GM18526 (cell line): ENCODE measurements around the gene DICER1.

ENCODE experiments used
- POLR2A ChIP-seq: IDR thresholded peaks from 3 replicates; pipeline ENCODE4 v1.6.1; 2011; ENCODE audit not compliant: insufficient read length; ENCODE audit errors: extremely low read depth

DICER1 gene

GRCh38 chr14:95052016-95052585, 105.2 kb downstream of the DICER1 start:
- no peak for TF ChIP-seq POLR2A

DNA sequence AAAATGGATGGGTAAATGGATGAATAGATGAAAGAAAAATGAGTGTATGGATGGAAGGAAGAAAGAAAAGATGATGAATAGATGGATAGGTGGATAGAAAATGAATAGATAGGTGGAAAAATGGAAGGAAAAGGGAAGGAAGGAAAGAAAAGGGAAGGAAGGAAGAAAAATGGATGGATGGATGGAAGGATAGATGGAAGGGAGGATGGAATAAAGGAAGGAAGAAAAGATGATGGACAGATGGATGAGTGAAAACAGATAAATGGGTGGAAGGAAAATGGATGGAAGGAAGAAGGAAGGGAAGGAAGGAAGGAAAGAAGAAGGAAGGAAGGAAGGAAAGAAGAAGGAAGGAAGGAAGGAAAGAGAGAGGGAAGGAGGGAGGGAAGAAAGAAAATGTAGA, 107.4 kb downstream of the DICER1 start:
- TF ChIP-seq POLR2A, result no peak

DNA sequence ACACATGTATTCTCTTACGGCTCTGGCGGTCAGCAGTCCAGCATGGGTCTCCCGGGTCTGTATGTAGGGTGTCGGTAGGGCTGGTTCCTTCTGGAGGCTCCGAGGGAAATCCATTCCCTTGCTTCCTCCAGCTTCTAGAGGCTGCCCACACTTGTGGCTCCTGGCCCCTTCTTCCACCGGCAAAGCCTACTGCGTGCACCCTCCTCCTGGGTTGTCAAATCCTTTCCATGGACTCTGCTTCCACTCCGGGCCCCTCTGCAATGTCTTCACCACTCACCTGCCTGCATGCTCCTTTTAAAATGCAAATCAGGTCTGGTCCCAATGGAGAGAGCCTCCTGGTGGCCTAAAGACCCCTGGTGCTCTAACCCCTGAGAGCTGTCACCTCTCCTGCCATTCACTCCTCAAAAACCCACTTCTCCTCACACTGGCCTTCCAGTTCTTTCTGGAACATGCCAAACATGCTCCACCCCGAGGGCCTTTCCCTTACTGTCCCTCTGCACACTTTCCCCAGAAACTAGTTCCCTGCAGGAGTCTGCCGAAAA, 108.5 kb downstream of the DICER1 start:
- no peak for TF ChIP-seq POLR2A

DNA sequence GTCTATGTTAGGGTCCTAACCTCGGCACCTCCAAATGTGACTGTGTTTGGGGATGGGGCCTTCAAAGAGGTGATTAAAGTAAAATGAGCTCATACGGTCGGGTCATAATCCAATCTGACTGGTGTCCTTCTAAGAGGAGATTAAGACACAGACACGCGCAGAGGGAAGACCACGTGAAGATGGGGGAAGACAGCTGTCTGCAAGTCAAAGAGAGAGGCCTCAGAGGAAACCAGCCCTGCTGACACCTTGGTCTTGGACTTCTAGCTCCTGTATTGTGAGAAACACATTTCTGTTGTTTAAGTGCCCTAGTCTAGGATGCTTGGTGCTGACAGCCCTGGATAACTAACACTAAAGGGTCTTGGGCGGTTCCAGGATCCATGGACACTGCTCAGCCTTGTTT, 109.6 kb downstream of the DICER1 start:
- TF ChIP-seq POLR2A, result no peak

DNA sequence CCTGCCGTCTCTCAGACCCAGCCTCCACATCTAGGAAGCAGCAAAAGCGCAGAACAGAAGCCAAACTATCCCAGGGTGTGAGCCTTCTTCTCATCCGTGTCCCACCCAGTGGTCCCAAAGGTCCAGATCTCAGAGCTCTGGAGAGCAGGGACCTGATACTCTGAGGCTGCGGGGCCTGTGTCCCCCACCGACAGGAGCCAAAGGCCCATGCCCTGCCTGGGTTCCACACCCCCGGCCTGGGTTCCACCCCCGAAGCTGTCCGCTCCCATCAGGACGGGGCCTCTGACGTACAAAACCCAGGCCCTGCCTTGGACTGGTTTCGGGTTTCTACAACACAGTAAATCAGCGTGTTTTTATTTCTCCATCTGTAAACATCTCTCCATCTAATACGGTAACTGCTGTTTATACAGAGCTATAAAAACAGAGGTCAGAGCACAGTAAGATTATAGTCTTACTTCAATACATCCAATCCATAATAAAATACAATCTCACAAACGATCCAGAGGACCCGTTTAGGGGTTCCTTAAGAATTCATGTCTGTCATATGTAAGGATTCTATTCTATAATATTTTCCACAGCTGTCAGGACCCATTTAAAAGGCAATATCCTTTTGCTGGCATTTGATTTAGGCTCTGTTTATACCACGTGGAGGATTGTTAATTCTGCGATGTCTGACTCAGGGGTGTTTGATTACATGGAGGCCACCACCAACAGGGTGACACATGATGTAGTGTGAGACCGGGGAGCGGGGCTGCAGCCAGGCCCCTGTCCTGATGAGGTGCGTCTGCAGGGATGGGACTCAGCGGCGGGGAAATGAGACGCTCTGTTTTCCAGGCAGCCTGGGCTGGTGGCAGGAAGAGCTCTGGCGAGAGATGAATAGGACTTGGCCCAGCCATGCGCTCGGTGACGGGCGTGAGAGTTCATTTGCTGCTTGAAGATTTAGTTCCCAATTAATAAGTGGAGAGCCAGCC, 110.3 kb downstream of the DICER1 start:
- TF ChIP-seq POLR2A, result no peak

DNA sequence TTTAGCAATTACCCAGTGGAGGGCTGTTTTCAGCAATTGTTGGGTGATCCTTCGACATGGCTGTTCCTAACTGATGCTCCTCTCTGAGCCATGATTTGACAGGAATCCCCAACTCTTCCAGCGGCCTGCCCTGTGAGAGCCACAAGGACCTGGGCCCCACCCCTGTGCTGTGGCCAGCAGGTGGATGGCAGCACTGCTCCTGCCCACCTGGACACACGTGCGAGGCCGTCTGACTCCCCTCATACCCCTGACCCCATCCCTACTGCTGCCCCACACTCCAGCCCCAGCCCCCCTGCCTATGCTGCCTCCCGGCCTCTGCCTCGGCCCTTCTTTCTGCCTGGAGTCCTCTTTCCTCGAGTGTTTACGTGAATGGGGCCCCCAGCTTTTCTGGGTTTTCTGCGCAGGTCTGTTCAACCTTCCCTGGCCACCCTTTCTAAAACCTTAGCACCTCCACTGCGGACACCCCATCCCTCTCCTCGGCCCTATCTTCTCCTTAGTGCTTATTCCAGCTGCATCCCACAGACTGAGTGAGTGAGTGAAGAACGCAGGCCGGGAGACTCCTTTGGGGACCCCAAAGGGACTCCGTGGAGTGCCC, 111.4 kb downstream of the DICER1 start:
- TF ChIP-seq POLR2A, result no peak

DNA sequence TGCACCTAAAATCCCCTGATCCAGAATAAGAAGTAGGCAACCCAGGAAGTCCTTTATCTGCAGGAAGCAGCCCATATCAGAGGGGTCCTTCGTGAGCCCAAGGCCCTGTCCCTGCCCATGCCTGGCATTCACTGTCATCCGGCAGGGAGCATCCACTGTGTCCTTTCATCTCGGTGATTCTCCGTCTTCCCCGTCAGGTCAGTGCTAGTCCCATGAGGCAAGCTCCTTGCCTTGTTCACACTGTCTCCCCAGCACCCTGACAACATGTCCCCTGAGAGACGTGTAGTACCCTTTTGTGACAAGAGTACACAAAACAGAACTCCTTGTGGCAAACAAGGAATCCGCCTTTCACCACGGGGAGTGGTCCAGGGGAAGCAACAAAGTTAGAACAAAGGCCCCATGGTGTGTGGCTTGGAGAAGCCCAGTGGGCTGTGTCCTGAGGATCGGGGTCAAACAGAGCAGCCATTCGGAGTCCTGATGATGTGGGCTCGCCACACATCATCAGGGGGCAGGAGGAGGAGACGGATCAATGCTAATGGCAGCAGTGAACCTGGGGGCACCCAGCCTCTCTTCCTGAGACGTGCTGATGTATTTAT, 112.1 kb downstream of the DICER1 start:
- TF ChIP-seq POLR2A, result no peak

- TF ChIP-seq POLR2A, result no peak
Observed at GRCh38 chr14:95044463-95045105, 112.7 kb downstream of the DICER1 start.

GRCh38 chr14:95043732-95044462, 113.4 kb downstream of the DICER1 start:
- no peak for TF ChIP-seq POLR2A

- TF ChIP-seq POLR2A, result no peak
Observed at GRCh38 chr14:95043314-95043713, 114.0 kb downstream of the DICER1 start.

- TF ChIP-seq POLR2A, result no peak
Observed at GRCh38 chr14:95041477-95042020, 115.8 kb downstream of the DICER1 start.

DNA sequence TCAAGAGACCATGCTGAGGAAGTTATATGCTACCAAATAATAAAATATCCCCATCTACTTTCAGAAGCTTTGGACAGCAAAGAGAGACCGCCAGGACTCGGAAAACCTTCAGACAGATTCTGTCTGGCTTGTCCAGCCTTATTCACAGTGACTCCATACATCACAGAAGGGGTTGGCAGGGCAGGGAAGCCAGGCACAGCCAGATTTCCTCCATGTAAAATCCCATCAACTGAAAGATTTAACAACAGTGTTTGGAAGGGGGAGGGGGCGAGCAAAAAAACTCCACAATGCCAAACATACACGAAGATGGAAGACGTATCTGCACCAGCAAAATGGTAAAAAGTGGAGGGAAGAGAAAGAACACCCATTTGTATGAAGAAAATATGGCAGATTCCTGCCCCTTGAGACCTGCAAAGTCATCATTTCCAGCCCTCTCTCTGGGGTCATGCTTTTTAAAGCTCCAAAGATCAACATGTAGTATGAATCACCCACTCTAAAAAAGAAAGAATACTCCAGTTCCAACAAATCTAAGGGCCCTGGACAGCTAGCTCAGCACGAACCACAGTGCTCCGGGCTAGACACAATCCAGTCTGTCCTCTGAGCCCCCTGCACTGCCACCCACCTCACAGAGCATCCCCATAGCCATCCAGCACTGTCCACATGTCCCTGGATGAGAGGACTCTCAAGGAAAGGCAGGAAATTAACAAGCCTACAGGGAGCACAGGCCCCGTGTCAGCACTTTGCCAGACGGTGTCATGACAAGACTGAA, 116.4 kb downstream of the DICER1 start:
- no peak for TF ChIP-seq POLR2A

DNA sequence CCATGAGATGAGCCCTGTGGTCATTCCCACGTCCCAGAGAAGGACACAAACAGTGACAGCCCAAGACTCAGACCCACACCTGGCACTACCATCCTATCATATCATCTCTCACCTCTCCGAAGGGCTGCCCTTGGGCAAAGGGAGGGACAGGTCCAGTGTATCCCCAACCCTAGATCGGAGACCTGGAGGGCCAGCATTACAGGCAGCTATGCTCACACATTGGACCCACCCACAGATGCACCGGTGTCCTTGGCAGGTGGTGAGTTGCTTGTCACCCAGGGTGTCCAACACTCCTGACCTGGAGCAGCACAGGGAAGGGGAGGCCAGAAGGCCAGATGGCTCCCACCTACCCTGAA, 117.4 kb downstream of the DICER1 start:
- TF ChIP-seq POLR2A, result no peak
